Vagina (tissue), 2 donors: ENCODE results near the gene MAPK11. TPM values are rescaled to one million over a fixed set of nuclear protein-coding genes. Genes with fewer than 3 reads are reported as not detected.
"Not testable (repeated sequence)": the region's sequence is repeated elsewhere in the genome, so short reads cannot be mapped to it uniquely, and the experiment has no call there.

Experiments used
- DNase-seq, 2 donors: peaks; one replicate each; pipeline ENCODE4 v3.0.0-alpha.2; 2017; ENCODE audit errors: extremely low spot score in 2 of 2
- H3K27ac ChIP-seq: fragments of 200-600 bp; sonication (generic); one replicate; pipeline ENCODE4 v1.5.1; 2019
- H3K27me3 ChIP-seq: fragments of 200-600 bp; sonication (generic); one replicate; pipeline ENCODE4 v1.5.1; 2019
- H3K36me3 ChIP-seq, 2 donors: fragments of 200-600 bp; sonication (generic); one replicate each; pipeline ENCODE4 v1.5.1; 2017 to 2019
- H3K4me1 ChIP-seq: fragments of 200-600 bp; sonication (generic); one replicate; pipeline ENCODE4 v1.5.1; 2019
- H3K4me3 ChIP-seq, 2 donors: fragments of 200-600 bp; sonication (generic); 1 replicate in 1 of 2; 2 replicates in 1 of 2; pipeline ENCODE4 v1.5.1; 2016 to 2019
- H3K9me3 ChIP-seq: fragments of 200-600 bp; sonication (generic); one replicate; pipeline ENCODE4 v1.5.1; 2019
- POLR2A ChIP-seq, 2 donors: fragments of 450-650 bp; IDR thresholded peaks; one replicate each; pipeline ENCODE4 v1.6.1; 2017; ENCODE audit warnings: antibody characterized with exemption in 2 of 2, mild to moderate bottlenecking in 2 of 2, moderate library complexity in 2 of 2
- POLR2AphosphoS5 ChIP-seq, 2 donors: sonication (generic); formaldehyde crosslinking; IDR thresholded peaks; one replicate each; pipeline ENCODE4 v1.9.0; 2017; ENCODE audit warnings: antibody characterized with exemption in 2 of 2, mild to moderate bottlenecking in 2 of 2, low read depth in 1 of 2; ENCODE audit not compliant: insufficient read depth in 1 of 2
- intact Hi-C: fragments of 100-400 bp; cut with DNase I; formaldehyde crosslinking; loops from one replicate; pipeline ENCODE4 v1.15.1; 2023
- total RNA-seq: library from RNA; depleted of rRNA; stranded (reverse); fragments of >200 nt; gene quantifications from one replicate; pipeline ENCODE4 v1.2.3, GENCODE V29; 2016
- TF ChIP-seq, protein P1 (sequence below), 3 experiments: fragments of 450-650 bp in 2 of 3; fragments of 200-600 bp in 1 of 3; sonication (generic) in 1 of 3; IDR thresholded peaks; one replicate each; pipeline ENCODE4 v1.5.1; 2017 to 2019; ENCODE audit warnings: antibody characterized with exemption in 3 of 3, mild to moderate bottlenecking in 2 of 3, moderate library complexity in 2 of 3

The MAPK11 gene
- total RNA-seq, 1 donor from 2014 or later = 7.4 TPM

DNA sequence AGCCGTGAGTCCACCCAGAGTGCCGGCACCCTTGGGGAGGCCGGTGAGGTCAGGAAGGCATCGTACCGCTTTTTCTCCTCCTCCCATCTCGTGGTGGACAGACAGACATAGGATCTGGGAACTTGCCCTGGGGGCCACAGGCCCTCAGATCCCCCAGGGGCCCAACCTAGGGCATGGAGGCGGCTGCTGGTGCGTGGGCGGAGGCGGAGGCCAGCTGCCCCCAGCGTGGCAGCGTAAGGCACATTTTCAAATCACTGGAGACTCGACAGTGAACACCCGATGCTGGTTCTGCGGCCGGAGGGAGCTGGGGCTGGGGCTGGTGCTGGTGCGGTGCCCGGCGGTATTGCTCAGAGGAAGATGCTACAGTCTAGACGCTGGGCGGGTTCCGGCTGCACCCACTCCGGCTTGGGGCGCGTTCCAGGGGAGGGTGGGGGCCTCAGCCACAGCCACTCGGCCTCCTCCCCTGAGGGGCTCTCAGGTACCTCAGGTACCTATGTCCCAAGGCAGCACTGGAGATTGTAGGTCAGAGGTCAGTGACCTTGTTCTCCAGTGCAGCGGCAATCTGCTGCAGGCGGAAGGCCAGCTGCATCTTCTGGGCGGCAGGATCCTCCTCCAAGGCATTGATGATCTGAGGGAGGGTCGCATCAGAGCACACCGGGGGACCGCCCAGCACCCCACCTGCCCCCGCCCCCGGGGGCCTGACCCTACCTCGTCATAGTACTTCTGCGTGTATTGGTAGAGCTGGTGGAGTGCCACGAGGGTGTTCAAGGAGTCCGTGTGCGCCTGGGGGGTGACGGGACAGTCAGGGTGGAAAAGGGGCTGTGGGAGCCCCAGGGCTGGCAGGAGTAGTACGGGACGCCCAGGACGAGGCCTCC, 5.2 kb upstream of the MAPK11 start:
- intact Hi-C loops = no loop called here
- Histone ChIP-seq H3K27me3 (no peaks in the 10 kb centered on the region), H3K4me3 (no peak overlapping the region), H3K27ac (no peak overlapping the region), H3K4me1 (peaks cover 26% of the 10 kb centered on the region), H3K36me3 (peaks cover 3 to 50% of the 10 kb centered on the region in 2 donors), H3K9me3 (no peaks in the 10 kb centered on the region)
- no peak for DNase-seq
- TF ChIP-seq POLR2AphosphoS5 (IDR thresholded peaks at IDR 0.05; ENCODE audit: insufficient read depth in 1 of 2, low read depth in 1 of 2) = peak in 1 of 2 donors; percentile 13
- no peak for TF ChIP-seq POLR2A (IDR thresholded peaks at IDR 0.05)

DNA sequence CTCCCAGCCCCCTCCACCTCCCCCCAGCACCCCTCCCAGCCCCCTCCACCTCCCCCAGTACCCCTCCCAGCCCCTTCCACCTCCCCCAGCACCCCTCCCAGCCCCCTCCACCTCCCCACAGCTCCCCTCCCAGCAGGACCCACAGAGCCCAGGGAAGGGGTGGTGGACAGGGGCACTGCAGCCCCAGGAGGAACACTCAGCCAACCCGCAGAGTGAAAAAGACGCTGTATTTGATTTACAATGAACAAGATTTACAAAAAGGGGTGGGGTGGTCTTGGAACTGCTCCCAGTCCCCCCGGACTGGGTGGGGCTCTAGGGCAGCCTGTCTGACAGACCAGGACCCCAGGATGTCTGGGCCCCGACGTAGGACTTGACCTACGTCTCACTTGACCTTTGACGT, 4.6 kb upstream of the MAPK11 start:
- Histone ChIP-seq H3K36me3 (peaks cover 3 to 44% of the 10 kb centered on the region in 2 donors), H3K27me3 (no peaks in the 10 kb centered on the region), H3K4me3 (no peak overlapping the region), H3K9me3 (no peaks in the 10 kb centered on the region), H3K4me1 (peaks cover 30% of the 10 kb centered on the region), H3K27ac (no peak overlapping the region)
- no peak for DNase-seq
- TF ChIP-seq POLR2A (IDR thresholded peaks at IDR 0.05) (no peak), POLR2AphosphoS5 (IDR thresholded peaks at IDR 0.05; ENCODE audit: insufficient read depth in 1 of 2, low read depth in 1 of 2) (no peak)
- TF ChIP-seq, protein P1, sequence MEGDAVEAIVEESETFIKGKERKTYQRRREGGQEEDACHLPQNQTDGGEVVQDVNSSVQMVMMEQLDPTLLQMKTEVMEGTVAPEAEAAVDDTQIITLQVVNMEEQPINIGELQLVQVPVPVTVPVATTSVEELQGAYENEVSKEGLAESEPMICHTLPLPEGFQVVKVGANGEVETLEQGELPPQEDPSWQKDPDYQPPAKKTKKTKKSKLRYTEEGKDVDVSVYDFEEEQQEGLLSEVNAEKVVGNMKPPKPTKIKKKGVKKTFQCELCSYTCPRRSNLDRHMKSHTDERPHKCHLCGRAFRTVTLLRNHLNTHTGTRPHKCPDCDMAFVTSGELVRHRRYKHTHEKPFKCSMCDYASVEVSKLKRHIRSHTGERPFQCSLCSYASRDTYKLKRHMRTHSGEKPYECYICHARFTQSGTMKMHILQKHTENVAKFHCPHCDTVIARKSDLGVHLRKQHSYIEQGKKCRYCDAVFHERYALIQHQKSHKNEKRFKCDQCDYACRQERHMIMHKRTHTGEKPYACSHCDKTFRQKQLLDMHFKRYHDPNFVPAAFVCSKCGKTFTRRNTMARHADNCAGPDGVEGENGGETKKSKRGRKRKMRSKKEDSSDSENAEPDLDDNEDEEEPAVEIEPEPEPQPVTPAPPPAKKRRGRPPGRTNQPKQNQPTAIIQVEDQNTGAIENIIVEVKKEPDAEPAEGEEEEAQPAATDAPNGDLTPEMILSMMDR (IDR thresholded peaks at IDR 0.05) = no peak
- intact Hi-C loops = loop anchor here (5.0 kb wide), 1 partner anchor 53 kb away; the partner anchor contains the start of gene DENND6B

DNA sequence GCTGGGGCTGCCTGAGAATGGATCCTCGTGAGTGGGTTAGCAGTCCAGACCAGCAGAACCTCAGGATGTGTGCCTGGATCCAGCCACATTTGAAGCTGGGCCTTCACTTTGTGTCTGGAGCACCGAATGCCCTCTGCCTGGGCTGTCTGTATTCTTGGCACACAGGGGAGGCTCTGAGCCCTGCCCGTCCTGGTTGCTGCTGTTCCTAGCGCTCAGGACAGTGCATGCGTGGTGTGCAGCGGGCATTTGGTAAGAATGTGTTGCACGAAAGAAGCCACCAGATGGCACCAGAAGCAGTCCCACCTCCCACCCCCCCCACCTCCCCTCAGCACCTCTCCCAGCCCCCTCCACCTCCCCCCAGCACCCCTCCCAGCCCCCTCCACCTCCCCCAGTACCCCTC, 4.1 kb upstream of the MAPK11 start:
- Histone ChIP-seq H3K4me1 (peaks cover 34% of the 10 kb centered on the region), H3K27ac (no peak overlapping the region), H3K4me3 (no peak overlapping the region), H3K27me3 (no peaks in the 10 kb centered on the region), H3K36me3 (peaks cover 3 to 39% of the 10 kb centered on the region in 2 donors), H3K9me3 (no peaks in the 10 kb centered on the region)
- intact Hi-C loops = loop anchor here (5.0 kb wide), 1 partner anchor 53 kb away; the partner anchor contains the start of gene DENND6B
- no peak for DNase-seq
- TF ChIP-seq POLR2AphosphoS5 (IDR thresholded peaks at IDR 0.05; ENCODE audit: insufficient read depth in 1 of 2, low read depth in 1 of 2) (no peak), POLR2A (IDR thresholded peaks at IDR 0.05) (no peak)
- TF ChIP-seq, protein P1 (IDR thresholded peaks at IDR 0.05) = no peak

- DNase-seq, H3K4me3 ChIP-seq, H3K27me3 ChIP-seq, H3K27ac ChIP-seq, H3K9me3 ChIP-seq: not testable (repeated sequence)
- H3K4me1 ChIP-seq = peaks cover 39% of the 10 kb centered on the region
- intact Hi-C loops = loop anchor here (5.0 kb wide), 1 partner anchor 54 kb away; the partner anchor contains the start of gene DENND6B
- H3K36me3 ChIP-seq = peaks cover 3 to 34% of the 10 kb centered on the region in 2 donors
These were observed 3.6 kb upstream of the MAPK11 start for GRCh38 chr22:50273781-50274180.

DNA sequence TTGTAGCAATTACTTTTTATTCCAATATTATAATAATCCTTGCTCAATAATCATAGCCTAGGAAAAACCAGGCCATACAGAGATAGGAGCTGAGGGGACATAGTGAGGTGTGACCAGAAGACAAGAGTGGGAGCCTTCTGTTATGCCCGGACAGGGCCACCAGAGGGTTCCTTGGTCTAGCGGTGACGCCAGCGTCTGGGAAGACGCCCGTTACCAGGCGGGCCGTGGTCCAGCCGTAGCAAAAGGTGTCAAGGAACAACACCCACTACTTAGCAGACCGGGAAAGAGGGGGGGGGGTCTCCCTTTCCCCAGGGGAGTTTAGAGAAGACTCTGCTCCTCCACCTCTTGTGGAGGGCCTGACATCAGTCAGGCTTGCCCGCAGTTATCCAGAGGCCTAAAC, 3.2 kb upstream of the MAPK11 start:
- intact Hi-C loops = loop anchor here (5.0 kb wide), 1 partner anchor 54 kb away; the partner anchor contains the start of gene DENND6B
- peaks cover 44% of the 10 kb centered on the region for H3K4me1 ChIP-seq
- peaks cover 3 to 30% of the 10 kb centered on the region in 2 donors for H3K36me3 ChIP-seq

GRCh38 chr22:50272044-50272802, 2.0 kb upstream of the MAPK11 start:
- H3K4me1 ChIP-seq = peaks cover 55% of the 10 kb centered on the region
- no peaks in the 10 kb centered on the region for H3K27me3 ChIP-seq
- peak overlapping the region; percentile 49 to 57 for H3K4me3 ChIP-seq
- no peaks in the 10 kb centered on the region for H3K9me3 ChIP-seq
- H3K36me3 ChIP-seq = peaks cover 3 to 20% of the 10 kb centered on the region in 2 donors
- TF ChIP-seq POLR2AphosphoS5 (IDR thresholded peaks at IDR 0.05; ENCODE audit: insufficient read depth in 1 of 2, low read depth in 1 of 2) = no peak
- TF ChIP-seq, protein P1 (IDR thresholded peaks at IDR 0.05) = no peak
- TF ChIP-seq POLR2A (IDR thresholded peaks at IDR 0.05) = no peak
- no peak for DNase-seq
- intact Hi-C loops = loop anchor here (5.0 kb wide), 1 partner anchor 55 kb away; the partner anchor contains the start of gene DENND6B
- no peak overlapping the region for H3K27ac ChIP-seq

More for the DNA sequence above, 3.2 kb upstream of the MAPK11 start:
- not testable (repeated sequence) for H3K27me3 ChIP-seq, H3K9me3 ChIP-seq, H3K27ac ChIP-seq, DNase-seq, H3K4me3 ChIP-seq
